K562 (cell line): ENCODE data around the gene CFAP410. TPM values are rescaled to one million over a fixed set of nuclear protein-coding genes. Genes with fewer than 3 reads are reported as not detected.

Experiments used
- AFF4 ChIP-seq: sonication (generic); formaldehyde crosslinking; IDR thresholded peaks from 2 replicates; pipeline ENCODE4 v1.8.0; 2023; ENCODE audit warnings: mild to moderate bottlenecking, missing genetic modification reagents
- ARID4B ChIP-seq: sonication (generic); formaldehyde crosslinking; IDR thresholded peaks from 2 replicates; pipeline ENCODE4 v1.8.0; 2022; ENCODE audit warnings: mild to moderate bottlenecking, missing genetic modification reagents
- ATF3 ChIP-seq, 2 experiments: fragments of 450-650 bp in 1 of 2; sonication (generic) in 1 of 2; formaldehyde crosslinking in 1 of 2; IDR thresholded peaks in 1 of 2; conservative IDR thresholded peaks in 1 of 2; 2 replicates each; pipeline versions ENCODE4 v1.6.1 to v1.8.1; 2016 to 2023; ENCODE audit warnings: mild to moderate bottlenecking in 2 of 2, moderate library complexity in 2 of 2, inconsistent platforms in 1 of 2, missing genetic modification reagents in 1 of 2
- CBFA2T2 ChIP-seq: fragments of 450-650 bp; conservative IDR thresholded peaks from 2 replicates; pipeline ENCODE4 v1.6.1; 2017; ENCODE audit warnings: mild to moderate bottlenecking
- MNT ChIP-seq, 2 experiments: fragments of 450-650 bp; conservative IDR thresholded peaks; 2 replicates each; pipeline ENCODE4 v1.6.1; 2017; ENCODE audit warnings: mild to moderate bottlenecking in 2 of 2, moderate library complexity in 2 of 2
- NCOA1 ChIP-seq: fragments of 450-650 bp; IDR thresholded peaks from 2 replicates; pipeline ENCODE4 v1.6.1; 2016; ENCODE audit warnings: low read depth
- NFRKB ChIP-seq: fragments of 450-650 bp; IDR thresholded peaks from 2 replicates; pipeline ENCODE4 v1.6.1; 2016; ENCODE audit warnings: low read depth
- NFXL1 ChIP-seq: fragments of 450-650 bp; formaldehyde crosslinking; IDR thresholded peaks from 2 replicates; pipeline ENCODE4 v1.4.0; 2021; ENCODE audit warnings: mild to moderate bottlenecking
- PHF20 ChIP-seq: fragments of 450-650 bp; IDR thresholded peaks from 2 replicates; pipeline ENCODE4 v1.6.1; 2018; ENCODE audit not compliant: partially characterized antibody
- RBM25 ChIP-seq: fragments of 200-400 bp; formaldehyde crosslinking; IDR thresholded peaks from 2 replicates; pipeline ENCODE4 v1.6.1; 2018; ENCODE audit warnings: low read length, low read depth, moderate library complexity; ENCODE audit not compliant: severe bottlenecking
- SAFB ChIP-seq: fragments of 200-400 bp; formaldehyde crosslinking; IDR thresholded peaks from 2 replicates; pipeline ENCODE4 v1.6.1; 2017; ENCODE audit warnings: low read depth, low read length, borderline replicate concordance
- SNRNP70 ChIP-seq: fragments of 200-400 bp; formaldehyde crosslinking; optimal IDR thresholded peaks from 2 replicates; pipeline ENCODE3; 2017; ENCODE audit warnings: low read depth, low read length
- TCF3 ChIP-seq: sonication (generic); formaldehyde crosslinking; IDR thresholded peaks from 2 replicates; pipeline ENCODE4 v1.4.0; 2020; ENCODE audit warnings: mild to moderate bottlenecking, missing genetic modification reagents
- ZBTB7A ChIP-seq: IDR thresholded peaks from 2 replicates; pipeline ENCODE4 v1.6.1; 2011; ENCODE audit warnings: low read depth, mild to moderate bottlenecking, low read length, moderate library complexity, borderline replicate concordance; ENCODE audit not compliant: control insufficient read depth
- ZNF77 ChIP-seq: fragments of 250-450 bp; sonication (Bioruptor Pico); IDR thresholded peaks from 2 replicates; pipeline ENCODE4 v1.5.0; 2020
- polyA plus RNA-seq, 8 experiments: library from polyadenylated mRNA; depleted of rRNA in 4 of 8; stranded (reverse) in 5 of 8; unstranded in 3 of 8; fragments of >200 nt; fragmentation: Nextera tagmentation in 2 of 8; fragmentation: Illumina TruSeq in 1 of 8; extraction: Ambion mirVana in 2 of 8; extraction: Trizol in 1 of 8; gene quantifications; 2 replicates each; pipeline versions ENCODE4 v1.2.1 to v1.2.3, GENCODE V29; 2011 to 2014; ENCODE audit warnings: inconsistent platforms in 1 of 8, missing spikeins in 1 of 8
- total RNA-seq, 7 experiments: library from RNA; depleted of rRNA in 6 of 7; stranded (reverse); fragments of >200 nt in 6 of 7; fragmentation: Illumina TruSeq in 2 of 7; extraction: Trizol in 2 of 7; gene quantifications; 2 replicates each; pipeline versions ENCODE4 v1.2.1 to v1.2.3, GENCODE V29; 2011 to 2021; ENCODE audit warnings: low replicate concordance in 1 of 7

The CFAP410 gene
- total and polyA plus RNA-seq, 9 of the 15 experiments (the other 6 are each of a cell fraction or from before 2014, with no cell fraction given) = 0.07 to 17.3 (median 2.3) TPM

- TF ChIP-seq NFRKB (no peak), NFXL1 (CRISPR knock-in tag) (no peak), ATF3 (IDR thresholded peaks at IDR 0.05) (no peak), ATF3 (CRISPR knock-in tag; conservative IDR thresholded peaks at IDR 0.05) (no peak), RBM25 (no peak), CBFA2T2 (no peak), AFF4 (CRISPR knock-in tag) (no peak), ZBTB7A (peak; percentile 45; the same call in 1 of the 2 replicates), PHF20 (peak; percentile 22), ARID4B (CRISPR knock-in tag) (peak; percentile 81), TCF3 (peak; percentile 3; the same call in 1 of the 2 replicates), ZNF77 (CRISPR knock-in tag) (no peak), SNRNP70 (no peak), MNT (conservative IDR thresholded peaks at IDR 0.05) (peak in 1 of 2 experiments; percentile 80; a peak in 2 of 4 replicates), SAFB (no peak), NCOA1 (no peak)
Measured at GRCh38 chr21:44300262-44300959, 38.8 kb downstream of the CFAP410 start (continued).
